Heart right ventricle (tissue), 16 donors: Measurements from ENCODE around the gene RAG1. TPM values are rescaled to one million over a fixed set of nuclear protein-coding genes. Genes with fewer than 3 reads are reported as not detected.

ENCODE experiments used
- ATAC-seq, 8 donors: fragments of 200-7000 bp; cut with Tn5 transposase; one replicate each; pipeline ENCODE4 v1.9.1; 2020; ENCODE audit warnings: mild to moderate bottlenecking in 8 of 8, moderate library complexity in 8 of 8, moderate number of reproducible peaks in 1 of 8
- DNase-seq, 2 donors: peaks; one replicate each; pipeline ENCODE4 v3.0.0-alpha.2; 2020
- H3K27ac ChIP-seq, 10 donors: fragments of 200-600 bp; sonication (generic) in 2 of 10; one replicate each; pipeline versions ENCODE4 v1.5.0 to v1.8.0; 2020 to 2022; ENCODE audit warnings: mild to moderate bottlenecking in 3 of 10
- H3K27me3 ChIP-seq, 7 donors: fragments of 200-600 bp; one replicate each; pipeline ENCODE4 v1.8.0; 2021 to 2022; ENCODE audit warnings: mild to moderate bottlenecking in 2 of 7
- H3K36me3 ChIP-seq, 9 donors: fragments of 200-600 bp; sonication (generic) in 1 of 9; one replicate each; pipeline versions ENCODE4 v1.5.0 to v1.8.0; 2020 to 2022; ENCODE audit warnings: mild to moderate bottlenecking in 2 of 9
- H3K4me1 ChIP-seq, 9 donors: fragments of 200-600 bp; sonication (generic) in 1 of 9; one replicate each; pipeline versions ENCODE4 v1.5.0 to v1.8.0; 2020 to 2022; ENCODE audit warnings: mild to moderate bottlenecking in 4 of 9
- H3K4me3 ChIP-seq, 10 donors: fragments of 200-600 bp; sonication (generic) in 2 of 10; one replicate each; pipeline versions ENCODE4 v1.5.0 to v1.8.0; 2020 to 2022; ENCODE audit warnings: mild to moderate bottlenecking in 7 of 10, moderate library complexity in 2 of 10
- H3K9me3 ChIP-seq, 11 donors: fragments of 200-600 bp in 10 of 11; sonication (generic) in 2 of 11; one replicate each; pipeline versions ENCODE4 v1.5.0 to v1.8.0; 2013 to 2022; ENCODE audit warnings: mild to moderate bottlenecking in 2 of 11, control low read depth in 1 of 11, moderate library complexity in 1 of 11
- CTCF ChIP-seq, 9 donors: fragments of 200-600 bp; sonication (generic) in 2 of 9; IDR thresholded peaks; one replicate each; pipeline versions ENCODE4 v1.5.0 to v1.8.0; 2021 to 2022; ENCODE audit warnings: antibody characterized with exemption in 9 of 9, mild to moderate bottlenecking in 5 of 9, moderate library complexity in 1 of 9
- WGBS, 2 donors: extraction: QIAGEN DNeasy Blood & Tissue Kit; methylation state at CpG; one replicate each; pipeline ENCODE4 v1.1.7; 2013; ENCODE audit warnings: inconsistent platforms in 1 of 2; 5-methylcytosine and 5-hydroxymethylcytosine counted together
- intact Hi-C, 10 donors: fragments of 100-400 bp; cut with DNase I; formaldehyde crosslinking; loops; one replicate each; pipeline versions ENCODE4 v1.11.1 to v1.14.2; 2022
- polyA plus RNA-seq, 2 donors: library from polyadenylated mRNA; stranded (reverse); fragments of 200-250 nt; gene quantifications; one replicate each; pipeline ENCODE4 v1.2.3, GENCODE V29; 2013
- total RNA-seq, 10 donors: library from RNA; stranded (reverse); fragmentation: NEBNext Ultra II Directional in 3 of 10; extraction: Animal tissue kit (Norgen Biotek cat#: 25700) in 3 of 10; gene quantifications; one replicate each; pipeline versions ENCODE4 v1.2.1 to v1.2.4, GENCODE V29; 2021 to 2023
- donor health status: Arrhythmogenic right ventricular cardiomyopathy.
- donor health status: ischemic (EF 13 %, LVEDD 7.1; RV severe dilation, severe dysfunction).
- donor health status: healthy with polysubstance abuse.
- donor health status: DM: no; HTN: yes; CAD: no.
- donor health status: DM: no; HTN: no; CAD: no.
- donor health status: ischemic (EF 25% LVEDD 6.9; RV normal size, moderate dysfunction).
- donor health status: ischemic (EF 25% LVEDD 5.7; RV mildly dilated, moderate dysfunction).
- donor health status: healthy.
- donor health status: DM: yes; HTN: yes; CAD: no.
- donor health status: Ischemic cardiomyopathy.
- donor health status: ischemic (EF 35%, LVEDD 5.7; RV mildly dilated, moderate dysfunction).
- donor health status: nonischemic (EF 11% LVEDD 7.7; RV severe dilation, severe dysfunction).
- donor health status: DM: yes; HTN: yes; CAD: no.
- donor health status: PGD.
- donor health status: ischemic (EF 29% LVEDD 5.4; RV normal size, mild dysfunction).
- donor health status: nonischemic (EF 23%, LVEDD 6.1; RV moderate dilation, normal function).

Gene RAG1
- total and polyA plus RNA-seq, 12 donors = 0.26 to 2.1 (median 1.2) TPM

DNA sequence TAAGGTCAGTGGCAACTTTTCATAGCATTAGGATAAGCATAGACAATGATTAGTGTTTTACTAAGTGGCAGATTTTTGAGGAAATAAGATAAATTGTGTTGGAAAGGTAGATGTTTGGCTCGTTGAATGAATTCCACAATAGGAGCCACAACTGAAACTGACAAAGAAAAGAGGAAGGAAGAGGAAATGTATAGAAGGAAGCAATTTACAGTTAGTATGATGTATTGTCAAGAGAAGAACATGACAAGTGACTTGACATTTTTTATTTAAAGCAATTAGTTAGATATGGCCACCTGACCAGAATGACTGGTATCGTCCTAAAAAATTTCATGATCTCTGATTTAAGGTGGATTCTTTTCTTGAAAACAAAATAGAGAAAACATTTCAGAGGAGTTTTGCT, 33.3 kb downstream of the RAG1 start:
- intact Hi-C loops = no loop called here
- 84 to 89% methylated on average over 2 of the region's 2 CpGs for WGBS, 2 donors
- no peak overlapping the region for H3K4me3 ChIP-seq
- no peaks in the 10 kb centered on the region for H3K9me3 ChIP-seq
- no peak for TF ChIP-seq CTCF (IDR thresholded peaks at IDR 0.05)
- ATAC-seq = no peak
- no peaks in the 10 kb centered on the region for H3K27me3 ChIP-seq
- no peak for DNase-seq
- no peak overlapping the region for H3K27ac ChIP-seq
- H3K36me3 ChIP-seq = peaks cover 0 to 7% (median 0%) of the 10 kb centered on the region in 9 donors
- peaks cover 0 to 7% (median 0%) of the 10 kb centered on the region in 9 donors for H3K4me1 ChIP-seq

DNA sequence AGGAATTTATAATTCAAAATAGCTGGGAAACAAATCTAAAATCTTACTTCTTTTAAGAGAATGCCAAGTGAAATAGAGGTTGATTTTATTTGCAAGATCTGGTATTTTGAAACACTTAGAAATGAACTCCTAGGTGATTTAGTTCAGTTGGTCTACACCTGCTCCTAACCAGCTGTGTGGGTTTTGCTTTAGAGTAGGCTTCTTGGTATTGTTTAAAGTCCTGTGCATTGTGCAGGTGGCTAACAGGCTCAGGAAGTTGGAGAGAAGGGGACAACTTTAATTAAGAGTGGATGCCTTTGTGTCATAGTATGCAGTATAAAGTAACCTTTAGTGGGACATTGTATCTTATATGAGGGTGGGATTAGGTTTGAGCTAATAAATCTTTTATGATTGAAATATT, 34.3 kb downstream of the RAG1 start:
- no peak for TF ChIP-seq CTCF (IDR thresholded peaks at IDR 0.05)
- H3K27ac ChIP-seq = no peak overlapping the region
- intact Hi-C loops = no loop called here
- peaks cover 0 to 7% (median 0%) of the 10 kb centered on the region in 9 donors for H3K4me1 ChIP-seq
- H3K4me3 ChIP-seq = no peak overlapping the region
- peaks cover 0 to 7% (median 0%) of the 10 kb centered on the region in 9 donors for H3K36me3 ChIP-seq
- no peaks in the 10 kb centered on the region for H3K9me3 ChIP-seq
- DNase-seq = no peak
- no peak for ATAC-seq
- H3K27me3 ChIP-seq = no peaks in the 10 kb centered on the region

DNA sequence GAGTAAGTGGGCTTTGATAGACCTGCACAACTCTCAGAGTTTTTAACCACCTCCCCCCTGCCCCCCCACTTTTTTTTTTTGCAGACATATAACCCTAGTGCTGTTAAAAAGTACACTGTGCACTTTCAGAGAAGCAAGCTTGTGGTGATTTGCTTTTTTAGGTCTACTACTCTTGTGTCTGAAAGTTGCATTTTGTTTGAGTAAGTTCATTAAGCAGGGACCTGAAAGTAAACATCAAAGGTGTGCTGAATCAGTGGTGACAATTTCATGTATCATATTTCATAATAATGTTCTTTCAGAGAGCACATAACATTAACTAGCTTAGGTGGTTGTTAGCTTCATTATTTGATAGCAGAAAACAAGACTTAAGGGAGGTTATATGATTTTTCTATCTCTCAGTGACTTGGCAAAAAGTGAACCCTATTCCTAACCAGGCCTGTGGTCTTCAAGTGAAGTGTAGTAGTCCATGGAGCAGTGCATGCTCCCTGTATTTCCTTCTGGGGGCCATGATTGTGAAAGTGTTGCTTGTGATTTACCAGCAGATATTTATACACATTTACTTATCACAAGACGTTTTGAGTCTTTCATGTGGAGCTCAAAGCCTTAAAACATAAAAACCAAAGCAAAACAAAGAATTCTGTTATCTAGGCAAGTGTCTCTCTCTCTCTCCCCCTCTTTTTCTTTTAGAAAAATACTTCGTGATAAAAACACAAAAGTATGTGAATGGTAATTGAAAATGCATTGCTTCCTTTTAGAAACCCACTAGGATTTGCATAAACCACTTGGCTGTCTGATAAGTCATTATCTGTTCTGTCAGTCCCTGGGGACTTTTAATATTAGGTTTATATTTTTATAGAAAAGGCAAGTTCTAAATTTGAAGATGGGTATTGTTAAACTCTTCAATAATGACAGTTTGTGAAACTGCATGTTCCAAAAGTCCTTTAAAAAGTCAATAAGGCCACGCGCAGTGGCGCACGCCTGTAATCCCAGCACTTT, 37.7 kb downstream of the RAG1 start:
- ATAC-seq (no peak), DNase-seq (no peak)
- 78 to 86% methylated on average over 6 of the region's 6 CpGs for WGBS, 2 donors
- Histone ChIP-seq H3K4me3 (no peak overlapping the region), H3K27ac (no peak overlapping the region), H3K9me3 (no peaks in the 10 kb centered on the region), H3K36me3 (peaks cover 0 to 8% (median 0%) of the 10 kb centered on the region in 9 donors), H3K4me1 (peaks cover 0 to 7% (median 0%) of the 10 kb centered on the region in 9 donors), H3K27me3 (no peaks in the 10 kb centered on the region)
- intact Hi-C loops = no loop called here
- no peak for TF ChIP-seq CTCF (IDR thresholded peaks at IDR 0.05)

GRCh38 chr11:36608491-36609199, 40.8 kb downstream of the RAG1 start:
- no peak for TF ChIP-seq CTCF (IDR thresholded peaks at IDR 0.05)
- DNase-seq = no peak
- intact Hi-C loops = no loop called here
- H3K27me3 ChIP-seq = no peaks in the 10 kb centered on the region
- WGBS, 2 donors = 92 to 95% methylated on average over 1 of the region's 1 CpG
- H3K4me3 ChIP-seq = no peak overlapping the region
- no peak overlapping the region for H3K27ac ChIP-seq
- ATAC-seq = no peak
- H3K9me3 ChIP-seq = no peaks in the 10 kb centered on the region
- H3K4me1 ChIP-seq = no peaks in the 10 kb centered on the region
- H3K36me3 ChIP-seq = peaks cover 0 to 17% (median 0%) of the 10 kb centered on the region in 9 donors
